Measurements from ENCODE around the gene KRT33A.

KRT33A gene

GRCh38 chr17:41301204-41301790, 49.3 kb downstream of the KRT33A start:
- DNase-seq, result no peak

GRCh38 chr17:41298458-41299135, 52.0 kb downstream of the KRT33A start:
- no peak for DNase-seq

GRCh38 chr17:41296846-41297245, 53.8 kb downstream of the KRT33A start:
- DNase-seq, result no peak

All from central memory CD4-positive, alpha-beta T cell (primary cell).